ENCODE data around the gene HSD17B8.

DNA sequence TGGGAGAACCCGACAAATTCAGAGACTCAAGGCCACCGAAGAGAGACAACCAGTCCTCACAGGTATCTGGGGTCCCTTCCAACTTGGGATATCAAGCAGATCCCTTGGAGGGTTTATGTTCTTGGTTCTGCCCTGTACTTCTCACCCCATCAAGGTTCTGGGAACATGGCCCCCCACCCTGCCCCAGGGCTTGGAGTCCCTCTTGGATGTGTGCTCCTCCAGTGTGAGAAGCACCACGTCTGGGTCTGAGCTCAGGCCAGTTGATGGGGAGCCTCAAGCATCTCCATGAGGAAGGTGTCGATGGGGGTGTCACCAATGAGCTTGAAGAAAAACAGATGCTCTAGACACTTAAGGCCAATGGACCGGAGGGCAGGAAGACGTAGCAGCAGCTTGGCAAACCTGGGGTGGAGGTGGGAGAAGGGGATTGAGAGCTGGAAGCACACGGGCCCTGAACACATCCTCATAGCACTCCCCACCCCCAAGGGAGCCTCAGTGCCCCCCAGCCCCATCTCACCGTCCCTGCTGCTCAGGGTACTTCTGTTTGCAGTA lies 9.9 kb upstream of the HSD17B8 start:
- TF ChIP-seq, protein P1, sequence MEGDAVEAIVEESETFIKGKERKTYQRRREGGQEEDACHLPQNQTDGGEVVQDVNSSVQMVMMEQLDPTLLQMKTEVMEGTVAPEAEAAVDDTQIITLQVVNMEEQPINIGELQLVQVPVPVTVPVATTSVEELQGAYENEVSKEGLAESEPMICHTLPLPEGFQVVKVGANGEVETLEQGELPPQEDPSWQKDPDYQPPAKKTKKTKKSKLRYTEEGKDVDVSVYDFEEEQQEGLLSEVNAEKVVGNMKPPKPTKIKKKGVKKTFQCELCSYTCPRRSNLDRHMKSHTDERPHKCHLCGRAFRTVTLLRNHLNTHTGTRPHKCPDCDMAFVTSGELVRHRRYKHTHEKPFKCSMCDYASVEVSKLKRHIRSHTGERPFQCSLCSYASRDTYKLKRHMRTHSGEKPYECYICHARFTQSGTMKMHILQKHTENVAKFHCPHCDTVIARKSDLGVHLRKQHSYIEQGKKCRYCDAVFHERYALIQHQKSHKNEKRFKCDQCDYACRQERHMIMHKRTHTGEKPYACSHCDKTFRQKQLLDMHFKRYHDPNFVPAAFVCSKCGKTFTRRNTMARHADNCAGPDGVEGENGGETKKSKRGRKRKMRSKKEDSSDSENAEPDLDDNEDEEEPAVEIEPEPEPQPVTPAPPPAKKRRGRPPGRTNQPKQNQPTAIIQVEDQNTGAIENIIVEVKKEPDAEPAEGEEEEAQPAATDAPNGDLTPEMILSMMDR (IDR thresholded peaks at IDR 0.05) = no peak
- TF ChIP-seq ZFX (IDR thresholded peaks at IDR 0.05; ENCODE audit: borderline replicate concordance) = no peak

Data from 22Rv1 (cell line).